C4-2B (cell line): ENCODE results near the gene JAZF1.

Source experiments
- H3K27ac ChIP-seq: fragments of 450-650 bp; 2 replicates; pipeline ENCODE4 v1.5.1; 2017
- ZFX ChIP-seq: fragments of 450-650 bp; IDR thresholded peaks from 2 replicates; pipeline ENCODE4 v1.6.1; 2017
- TF ChIP-seq, protein P1 (sequence below): fragments of 450-650 bp; conservative IDR thresholded peaks from 2 replicates; pipeline ENCODE4 v1.5.1; 2017; ENCODE audit warnings: mild to moderate bottlenecking

The JAZF1 gene

DNA sequence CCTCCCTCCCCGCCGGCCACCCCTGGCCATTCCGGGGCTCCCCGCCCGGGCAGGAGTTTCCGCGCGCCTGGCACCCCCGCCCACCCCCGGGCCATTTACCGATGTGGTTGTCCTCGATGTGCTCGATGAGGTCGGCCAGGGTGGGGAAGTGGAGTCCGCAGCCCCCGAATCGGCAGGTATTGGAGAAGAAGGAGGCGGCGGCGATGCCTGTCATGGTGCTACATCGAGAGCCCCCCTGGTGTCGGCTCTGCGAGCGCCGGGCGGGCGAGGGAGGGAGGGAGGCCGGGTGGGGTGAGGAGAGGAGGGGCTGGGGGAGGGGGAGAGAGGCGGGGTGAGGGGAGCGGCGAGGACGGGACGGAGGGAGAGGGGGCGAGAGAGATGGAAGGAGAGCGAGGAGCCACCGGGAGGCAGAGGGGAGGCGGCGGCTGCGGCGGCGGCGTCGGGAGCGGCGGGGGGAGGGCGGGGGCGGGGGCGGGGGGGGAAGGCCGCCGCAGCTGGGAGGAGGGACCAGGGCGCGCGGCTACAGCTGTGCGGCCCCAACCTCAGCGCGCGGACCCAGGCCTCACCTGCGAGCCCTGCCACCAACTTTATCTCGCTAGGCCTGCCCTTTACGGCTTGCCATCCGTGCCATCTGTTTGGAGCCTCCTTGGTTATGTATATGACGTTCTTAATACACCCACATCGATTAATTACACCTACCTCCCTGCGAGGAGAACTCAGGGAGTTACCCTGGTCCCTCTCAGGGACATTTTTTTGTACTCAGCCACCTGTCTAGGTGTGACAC lies at the start of gene JAZF1:
JAZF1 (minus strand) TSS at position 432 of the 784 bp plus-strand sequence.
- H3K27ac ChIP-seq = peak within 1 kb of the TSS; percentile 22

DNA sequence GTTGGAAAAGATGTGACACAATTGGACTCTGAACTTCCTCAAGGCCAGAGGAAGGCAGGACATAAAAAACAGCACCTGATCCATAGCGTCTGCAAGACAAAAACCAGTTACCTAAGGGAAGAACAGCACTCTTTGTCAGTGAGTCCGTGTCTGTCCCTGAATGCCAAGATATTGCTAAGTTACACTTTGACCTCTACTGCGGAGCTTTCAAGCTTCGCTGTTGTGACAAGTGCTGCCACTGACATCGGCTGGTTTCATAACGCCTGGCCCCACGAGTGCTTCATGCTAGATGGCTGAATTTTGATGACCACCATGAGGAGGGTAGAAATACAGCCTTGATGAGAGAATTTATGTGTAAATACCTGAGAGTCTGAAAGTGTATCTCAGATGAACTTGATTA lies 49.7 kb upstream of the JAZF1 start:
- no peak for TF ChIP-seq ZFX
- TF ChIP-seq, protein P1, sequence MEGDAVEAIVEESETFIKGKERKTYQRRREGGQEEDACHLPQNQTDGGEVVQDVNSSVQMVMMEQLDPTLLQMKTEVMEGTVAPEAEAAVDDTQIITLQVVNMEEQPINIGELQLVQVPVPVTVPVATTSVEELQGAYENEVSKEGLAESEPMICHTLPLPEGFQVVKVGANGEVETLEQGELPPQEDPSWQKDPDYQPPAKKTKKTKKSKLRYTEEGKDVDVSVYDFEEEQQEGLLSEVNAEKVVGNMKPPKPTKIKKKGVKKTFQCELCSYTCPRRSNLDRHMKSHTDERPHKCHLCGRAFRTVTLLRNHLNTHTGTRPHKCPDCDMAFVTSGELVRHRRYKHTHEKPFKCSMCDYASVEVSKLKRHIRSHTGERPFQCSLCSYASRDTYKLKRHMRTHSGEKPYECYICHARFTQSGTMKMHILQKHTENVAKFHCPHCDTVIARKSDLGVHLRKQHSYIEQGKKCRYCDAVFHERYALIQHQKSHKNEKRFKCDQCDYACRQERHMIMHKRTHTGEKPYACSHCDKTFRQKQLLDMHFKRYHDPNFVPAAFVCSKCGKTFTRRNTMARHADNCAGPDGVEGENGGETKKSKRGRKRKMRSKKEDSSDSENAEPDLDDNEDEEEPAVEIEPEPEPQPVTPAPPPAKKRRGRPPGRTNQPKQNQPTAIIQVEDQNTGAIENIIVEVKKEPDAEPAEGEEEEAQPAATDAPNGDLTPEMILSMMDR = no peak
- no peak overlapping the region for H3K27ac ChIP-seq

More for the DNA sequence above, at the start of gene JAZF1:
- TF ChIP-seq, protein P1 = no peak
- no peak for TF ChIP-seq ZFX

DNA sequence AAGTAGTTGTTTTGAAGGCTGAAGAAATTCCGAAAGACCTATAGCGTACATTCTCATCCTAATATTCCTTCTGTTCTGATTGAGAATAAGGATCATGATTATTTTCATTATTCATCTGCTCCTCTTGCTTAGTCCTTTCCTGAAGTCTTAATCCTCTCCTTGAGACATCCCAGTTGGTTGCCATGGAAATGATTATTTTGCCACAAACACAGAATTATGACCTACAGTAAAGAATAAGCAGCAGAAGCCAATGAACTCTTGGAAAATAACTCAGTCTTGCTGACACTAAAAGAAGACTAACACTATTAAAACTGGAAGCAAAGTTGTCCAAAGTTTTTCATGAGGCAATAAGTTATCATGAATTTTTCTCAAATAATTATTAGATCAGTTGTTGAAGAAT lies 47.8 kb upstream of the JAZF1 start:
- TF ChIP-seq, protein P1 = no peak
- TF ChIP-seq ZFX = no peak
- no peak overlapping the region for H3K27ac ChIP-seq

DNA sequence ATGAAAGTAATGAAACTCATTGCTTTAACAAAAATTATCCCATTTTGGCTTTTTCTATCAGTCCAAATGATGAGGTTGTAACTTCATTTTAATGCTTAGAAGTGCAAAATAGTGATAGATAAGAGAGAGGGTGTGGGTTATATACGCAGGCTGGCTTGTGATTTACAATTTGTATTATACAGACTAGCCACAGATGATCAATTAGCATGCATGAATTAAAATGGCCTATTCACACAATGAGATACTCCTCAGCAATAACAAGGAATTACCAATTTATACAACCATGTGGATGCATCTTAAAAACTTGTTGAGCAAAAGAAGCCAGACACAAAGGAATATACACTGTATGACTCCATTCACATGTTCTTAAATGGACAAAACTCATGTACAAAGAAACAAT lies 45.4 kb upstream of the JAZF1 start:
- TF ChIP-seq, protein P1 = no peak
- TF ChIP-seq ZFX = no peak
- no peak overlapping the region for H3K27ac ChIP-seq

DNA sequence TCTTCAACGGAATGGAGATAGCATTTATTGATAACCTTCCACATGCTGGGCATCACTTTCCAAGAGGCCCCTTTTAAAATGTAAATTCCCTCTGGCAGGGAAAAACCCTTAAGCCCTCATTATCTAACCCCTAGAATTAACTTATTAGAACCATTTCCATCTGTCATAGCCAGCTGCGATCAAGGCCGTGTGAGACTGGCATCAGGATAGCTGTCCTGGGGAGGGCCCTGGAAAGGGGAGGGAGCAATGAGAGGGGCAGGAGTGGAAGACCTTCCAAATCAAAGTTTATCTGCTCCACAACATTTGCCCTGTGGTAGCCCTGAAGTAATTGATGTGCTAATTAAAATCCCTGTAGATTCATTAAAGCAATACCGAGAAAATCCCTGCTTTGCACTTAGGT lies 45.0 kb upstream of the JAZF1 start:
- H3K27ac ChIP-seq = no peak overlapping the region
- no peak for TF ChIP-seq ZFX
- TF ChIP-seq, protein P1 = no peak

DNA sequence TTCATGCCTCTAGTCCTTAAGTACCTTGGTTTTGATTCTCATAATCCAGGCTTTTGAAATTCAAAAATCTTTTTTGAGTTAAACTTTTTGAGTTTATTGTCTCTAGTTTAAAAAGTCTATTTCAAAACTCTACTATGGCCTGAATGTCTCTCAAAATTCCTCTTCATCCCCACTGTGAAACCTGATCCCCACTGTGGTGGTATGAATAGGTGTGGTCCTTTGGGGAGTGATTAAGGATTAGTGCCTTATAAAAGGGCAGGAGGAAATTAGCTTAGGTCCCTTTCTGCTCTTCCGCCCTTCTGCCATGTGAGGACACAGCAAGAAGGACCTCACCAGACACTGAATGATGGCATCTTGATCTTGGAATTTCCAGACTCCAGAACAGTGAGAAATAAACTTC lies 44.1 kb upstream of the JAZF1 start:
- H3K27ac ChIP-seq = no peak overlapping the region
- no peak for TF ChIP-seq ZFX
- TF ChIP-seq, protein P1 = no peak

DNA sequence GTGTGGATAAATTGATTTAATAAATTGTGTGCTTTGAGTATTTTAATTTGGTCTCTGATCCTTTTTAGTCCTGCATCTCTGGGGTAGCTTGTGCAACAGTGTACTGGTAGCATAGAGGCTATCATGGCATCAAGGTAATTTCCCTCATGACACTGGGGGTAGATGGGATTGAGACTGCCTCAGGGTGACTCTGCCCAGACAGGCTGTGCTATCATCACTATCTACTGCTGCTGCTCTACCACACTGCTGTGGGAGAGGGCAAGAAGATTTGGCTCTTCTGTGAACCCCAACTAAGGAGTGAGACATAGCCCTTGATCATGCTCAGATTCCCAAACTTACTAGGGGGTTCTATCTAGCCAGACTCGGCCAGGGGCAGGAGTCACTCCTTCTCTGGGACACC lies 43.6 kb upstream of the JAZF1 start:
- TF ChIP-seq ZFX = no peak
- TF ChIP-seq, protein P1 = no peak
- no peak overlapping the region for H3K27ac ChIP-seq
